ENCODE measurements around the gene MSRB1.

DNA sequence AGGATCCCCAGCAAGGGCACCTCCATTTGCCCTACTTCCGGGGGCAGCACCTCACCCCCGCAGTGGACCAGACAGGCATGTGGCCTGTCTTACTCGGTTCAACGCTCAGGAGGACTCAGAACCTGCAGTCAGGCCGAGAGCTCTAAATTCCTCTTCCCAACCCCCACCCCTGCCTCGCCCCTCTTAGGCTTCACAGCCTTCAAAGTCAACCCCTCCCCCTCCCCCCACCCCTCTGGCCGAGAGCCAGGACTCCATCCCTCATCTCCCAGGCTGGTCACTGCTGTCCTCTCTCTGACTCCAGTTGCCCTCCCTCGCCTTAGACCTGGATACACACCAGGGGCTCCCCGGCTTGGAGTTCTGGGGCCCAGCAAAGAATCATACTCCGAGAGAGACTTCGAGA, 16.7 kb downstream of the MSRB1 start:
- no peak for TF ChIP-seq CTCF (IDR thresholded peaks at IDR 0.05)
- TF ChIP-seq POLR2A (IDR thresholded peaks at IDR 0.05): no peak

Data from prostate gland (tissue), 2 donors.